HG03135 (cell line): Measurements from ENCODE around the gene C1GALT1C1L.
A peak's percentile ranks its signal among the peaks of the same experiment; 100 is the strongest.
"Not testable (repeated sequence)": the region's sequence is repeated elsewhere in the genome, so short reads cannot be mapped to it uniquely, and the experiment has no call there.

ENCODE experiments used
- ATAC-seq: cut with Tn5 transposase; IDR thresholded peaks from one replicate; pipeline ENCODE4 v1.9.1; 2021; ENCODE audit warnings: mild to moderate bottlenecking, moderate library complexity; ENCODE audit not compliant: unreplicated experiment

Gene C1GALT1C1L

GRCh38 chr2:43676322-43677050 lies at the start of gene C1GALT1C1L:
C1GALT1C1L (minus strand) TSS chr2:43676429; CDS start chr2:43676322, 107 bp downstream.
- no peak for ATAC-seq

- no peak for ATAC-seq
These were observed 49.5 kb upstream of the C1GALT1C1L start for GRCh38 chr2:43725711-43726246.

GRCh38 chr2:43724728-43725526 lies 48.7 kb upstream of the C1GALT1C1L start:
- no peak for ATAC-seq

DNA sequence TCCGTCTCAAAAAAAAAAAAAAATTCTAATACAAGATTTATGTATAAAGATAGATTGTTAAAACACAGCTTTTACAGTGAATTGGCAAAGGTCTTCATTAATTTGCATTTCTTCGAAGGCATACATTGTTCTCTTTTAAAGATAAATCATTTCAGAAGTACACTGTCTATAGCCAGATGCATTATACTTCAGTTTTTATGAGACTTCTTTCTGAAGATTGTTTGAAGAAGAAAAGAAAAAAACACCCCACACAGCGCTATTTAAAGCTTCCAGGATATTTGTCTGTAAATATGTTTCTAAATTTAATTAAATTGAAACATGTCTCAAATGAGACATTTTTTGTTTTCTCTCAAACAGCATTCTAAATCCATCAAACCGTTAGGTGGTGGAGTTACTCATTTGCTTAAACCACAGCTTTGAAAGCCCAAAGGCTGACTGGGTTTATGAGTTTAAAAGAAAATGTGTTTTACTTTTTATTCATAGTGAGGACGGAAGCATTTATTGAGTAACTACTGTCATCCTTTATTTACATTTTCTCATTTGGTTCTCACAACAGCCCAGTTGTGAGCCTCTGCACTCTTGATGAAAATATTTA lies 42.4 kb upstream of the C1GALT1C1L start:
- ATAC-seq, result peak; percentile 69

DNA sequence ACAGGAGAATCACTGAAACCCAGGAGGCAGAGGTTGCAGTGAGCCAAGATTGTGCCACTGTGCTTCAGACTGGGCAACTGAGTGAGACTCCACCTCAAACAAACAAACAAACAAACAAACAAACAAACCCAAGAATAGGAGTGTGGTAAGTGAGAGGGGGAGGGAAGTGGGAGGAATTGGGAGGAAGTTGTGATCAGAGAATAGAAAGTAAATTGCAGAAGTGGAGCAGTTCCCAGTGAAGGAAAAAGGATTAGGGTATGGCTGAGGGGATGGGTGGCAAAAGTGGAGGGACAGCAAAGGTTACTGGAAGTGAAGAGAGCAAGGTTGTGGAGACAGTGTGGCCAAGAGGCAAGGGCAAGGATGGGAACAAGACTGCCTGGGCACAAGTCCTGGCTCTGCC lies 41.1 kb upstream of the C1GALT1C1L start:
- ATAC-seq, result no peak

DNA sequence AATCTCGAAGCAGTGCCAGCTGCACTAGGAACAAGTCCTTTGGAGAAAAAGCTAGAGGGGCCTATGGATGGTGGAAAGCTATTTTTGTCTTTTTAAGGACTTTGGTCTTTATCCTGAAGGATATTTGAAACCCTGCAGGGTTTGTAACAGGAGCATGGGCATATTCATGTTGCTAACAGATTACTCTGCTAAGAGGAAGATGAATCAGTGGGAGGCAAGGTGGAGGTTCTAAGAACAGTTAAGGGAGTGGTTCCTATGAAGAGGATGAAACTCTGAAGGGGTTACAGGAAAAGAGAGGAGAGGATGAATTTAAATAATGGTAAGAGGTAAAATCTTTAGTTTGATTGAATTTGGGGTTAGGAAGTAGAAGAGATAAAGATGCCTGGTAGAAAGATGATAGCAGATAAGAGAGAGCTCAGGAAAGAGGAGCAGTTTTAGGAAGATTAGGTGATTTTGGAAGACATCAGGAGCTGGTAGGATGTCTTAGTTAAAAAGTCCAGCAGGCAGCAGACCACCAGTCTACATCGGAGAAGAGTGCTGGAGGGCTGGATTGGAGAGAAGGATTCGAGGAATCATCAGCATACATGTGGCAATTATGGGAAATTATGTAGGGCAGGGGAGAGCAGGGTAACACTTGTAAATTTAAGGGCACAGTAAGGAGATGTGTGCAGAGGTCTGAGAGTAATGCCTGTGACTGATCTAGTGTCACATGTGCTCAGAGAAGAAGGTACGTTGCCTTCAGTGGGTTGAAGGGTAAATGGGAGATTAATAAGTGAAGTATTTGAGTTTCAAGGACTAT lies 39.3 kb upstream of the C1GALT1C1L start:
- ATAC-seq, result no peak

GRCh38 chr2:43714164-43714563 lies 37.9 kb upstream of the C1GALT1C1L start:
- ATAC-seq, result no peak

- ATAC-seq, result no peak
These were observed 34.6 kb upstream of the C1GALT1C1L start for GRCh38 chr2:43710866-43711265.

- no peak for ATAC-seq
These were observed 32.7 kb upstream of the C1GALT1C1L start for GRCh38 chr2:43708891-43709290.

DNA sequence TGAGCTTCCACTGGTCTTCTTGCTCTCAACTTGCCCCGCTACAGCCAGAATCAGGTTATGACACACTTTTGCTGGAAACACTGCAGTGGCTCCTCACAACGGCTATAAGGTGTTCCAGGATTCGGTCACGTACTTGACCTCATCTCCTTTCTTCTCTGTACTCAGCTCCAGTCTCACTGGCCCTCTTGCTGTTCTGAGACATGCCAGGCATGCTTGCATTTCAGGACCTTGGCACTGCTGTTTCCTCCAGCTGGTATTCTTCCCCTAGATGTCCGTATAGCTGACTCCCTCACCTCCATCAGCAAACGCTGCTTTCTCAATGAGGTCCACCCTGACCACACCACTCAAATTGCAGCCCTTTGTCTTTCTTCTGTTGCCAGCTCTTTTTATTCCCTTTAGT lies 31.9 kb upstream of the C1GALT1C1L start:
- ATAC-seq, result no peak

GRCh38 chr2:43707255-43708015 lies 31.2 kb upstream of the C1GALT1C1L start:
- ATAC-seq, result no peak

- no peak for ATAC-seq
These were observed 24.9 kb upstream of the C1GALT1C1L start for GRCh38 chr2:43701111-43701510.

DNA sequence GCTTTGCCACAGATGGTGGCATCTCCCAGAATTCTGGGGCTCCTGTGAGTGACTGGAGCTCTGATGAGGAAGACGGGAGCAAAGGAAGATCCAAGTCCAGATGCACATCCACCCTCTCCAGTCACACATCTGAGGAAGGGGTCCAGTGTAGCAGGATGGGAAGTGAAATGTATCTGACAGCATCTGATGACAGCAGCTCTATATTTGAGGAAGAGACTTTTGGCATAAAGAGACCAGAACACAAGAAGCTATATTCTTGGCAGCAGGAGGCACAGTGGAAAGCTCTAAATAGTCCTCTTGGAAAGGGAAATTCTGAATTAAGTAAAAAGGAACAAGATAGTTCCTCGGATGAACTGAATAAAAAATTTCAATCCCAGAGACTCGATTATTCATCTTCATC lies 23.5 kb upstream of the C1GALT1C1L start:
- no peak for ATAC-seq

- not testable (repeated sequence) for ATAC-seq
These were observed 21.9 kb upstream of the C1GALT1C1L start for GRCh38 chr2:43698140-43698539.

DNA sequence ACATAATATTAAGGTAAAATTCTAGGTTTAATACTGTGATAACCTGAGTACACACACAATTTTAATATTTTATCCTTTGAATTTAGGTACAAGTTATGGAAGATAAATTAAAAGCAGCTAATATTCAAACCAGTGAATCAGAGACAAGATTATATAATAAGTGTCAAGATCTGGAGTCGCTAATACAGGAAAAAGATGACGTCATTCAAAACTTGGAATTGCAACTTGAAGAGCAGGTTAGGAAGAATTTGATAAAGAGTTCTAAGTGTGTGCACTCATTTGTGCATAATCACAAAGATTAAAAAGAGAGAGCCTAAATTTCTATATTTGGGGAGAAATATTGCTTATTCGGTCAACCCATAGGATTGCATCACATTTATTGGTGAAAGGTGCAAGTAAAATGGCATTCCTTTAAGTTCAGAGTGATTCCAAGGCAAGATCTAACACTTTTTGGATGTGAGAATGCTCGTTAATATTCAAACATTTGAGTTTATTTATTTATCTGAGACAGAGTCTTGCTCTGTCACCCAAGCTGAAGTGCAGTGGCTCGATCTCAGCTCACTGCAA lies 16.3 kb upstream of the C1GALT1C1L start:
- ATAC-seq, result no peak

- ATAC-seq, result no peak
These were observed 13.8 kb upstream of the C1GALT1C1L start for GRCh38 chr2:43689999-43690398.

- no peak for ATAC-seq
These were observed 9.1 kb upstream of the C1GALT1C1L start for GRCh38 chr2:43685357-43685756.

DNA sequence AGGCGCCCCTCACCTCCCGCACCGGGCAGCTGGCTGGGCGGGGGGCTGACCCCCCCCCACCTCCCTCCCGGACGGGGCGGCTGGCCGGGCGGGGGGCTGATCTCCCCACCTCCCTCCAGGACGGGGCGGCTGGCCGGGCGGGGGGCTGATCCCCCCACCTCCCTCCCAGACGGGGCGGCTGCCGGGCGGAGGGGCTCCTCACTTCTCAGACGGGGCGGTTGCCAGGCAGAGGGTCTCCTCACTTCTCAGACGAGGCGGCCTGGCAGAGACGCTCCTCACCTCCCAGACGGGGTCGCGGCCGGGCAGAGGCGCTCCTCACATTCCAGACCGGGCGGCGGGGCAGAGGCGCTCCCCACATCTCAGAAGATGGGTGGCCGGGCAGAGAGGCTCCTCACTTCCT lies 1.6 kb upstream of the C1GALT1C1L start:
- ATAC-seq, result not testable (repeated sequence)

DNA sequence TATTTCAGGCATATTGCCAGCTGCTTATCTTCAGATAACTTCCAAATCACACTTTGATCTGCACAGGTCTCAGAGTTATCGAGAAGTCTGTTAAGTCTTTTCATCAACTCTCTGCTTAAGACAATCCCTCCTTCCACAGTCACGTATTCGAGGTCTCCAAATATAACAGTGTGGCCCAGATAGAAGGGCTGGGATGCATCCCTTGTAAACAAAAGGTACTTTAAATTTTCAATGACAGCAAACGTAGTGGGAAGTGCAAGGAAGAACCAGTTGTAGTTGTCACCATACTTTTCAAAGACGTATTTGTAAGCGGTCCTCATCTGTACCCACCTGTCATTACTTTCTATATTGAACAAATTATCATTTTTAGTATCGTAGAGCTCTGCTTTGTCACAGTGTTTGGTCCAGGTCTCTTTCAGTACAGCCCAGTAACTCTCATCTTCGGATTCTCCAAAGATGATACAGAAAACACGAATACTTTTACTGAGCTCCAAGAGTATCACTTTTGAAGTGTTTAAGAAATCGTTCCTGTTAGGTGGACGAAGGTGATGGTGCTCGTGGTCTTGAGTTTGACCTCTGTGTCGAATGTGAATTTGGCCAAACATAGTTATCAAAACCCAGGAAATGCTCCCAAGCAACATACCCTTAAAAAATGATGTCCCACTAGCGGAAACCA lies 445 bp downstream of the C1GALT1C1L start:
- ATAC-seq, result no peak
